ENCODE results near the gene CLCN7. TPM values are rescaled to one million over a fixed set of nuclear protein-coding genes. Genes with fewer than 3 reads are reported as not detected.

CLCN7 gene
- total and polyA plus RNA-seq, 2 of the 13 experiments (the other 11 are each of a cell fraction or from before 2014, with no cell fraction given), result 24.6 to 25.1 TPM

DNA sequence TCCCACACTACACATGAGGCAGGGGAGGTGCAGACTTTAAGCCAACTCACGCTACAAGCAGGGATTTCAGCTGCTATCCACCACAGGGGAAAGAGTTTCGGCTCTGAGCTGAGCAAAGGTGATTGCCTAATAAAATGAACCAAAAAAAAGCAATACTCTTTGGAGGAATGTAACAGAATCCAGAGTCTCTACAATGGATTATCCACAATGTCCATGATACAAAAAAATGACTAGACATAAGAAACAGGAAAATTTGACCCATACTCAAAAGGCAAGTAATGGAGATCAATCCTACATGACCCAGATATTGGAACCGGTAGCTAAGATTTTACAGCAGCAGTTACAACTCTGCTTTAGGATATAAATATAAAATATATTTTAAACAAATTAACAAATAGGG is 39.7 kb upstream of the CLCN7 start (continued):
- TF ChIP-seq ZBTB40 (IDR thresholded peaks at IDR 0.05) (no peak), ZBTB40 (CRISPR knock-in tag; IDR thresholded peaks at IDR 0.05) (no peak), NCOR1 (IDR thresholded peaks at IDR 0.05; ENCODE audit: borderline replicate concordance, low read length) (no peak), ARNT2 (CRISPR knock-in tag; IDR thresholded peaks at IDR 0.05; ENCODE audit: low read depth) (no peak)

DNA sequence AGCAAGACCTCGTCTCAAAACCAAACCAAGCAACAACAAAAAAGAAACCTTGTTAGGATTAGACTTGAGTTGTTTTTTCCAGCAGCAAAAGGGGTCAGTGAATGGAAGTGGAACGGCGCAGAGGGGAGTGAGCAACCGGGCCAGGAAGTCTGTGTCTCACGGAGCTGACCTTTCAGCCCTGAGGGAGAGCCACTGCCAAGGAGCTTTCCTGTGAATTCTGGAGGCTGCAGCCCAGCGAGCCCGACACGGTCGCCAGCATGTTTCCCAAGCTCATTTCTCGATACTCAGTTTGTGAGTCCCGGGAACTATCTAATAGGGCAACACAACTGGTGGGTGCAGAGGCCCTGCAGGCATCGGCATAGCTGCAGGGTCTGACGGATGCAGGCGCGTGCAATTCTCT is 37.9 kb upstream of the CLCN7 start:
- POLR2A ChIA-PET, result no interaction called here
- H3K4me3 ChIP-seq (replicated peaks in 1 of 3; ENCODE audit: insufficient read depth in 1 of 3, low read depth in 2 of 3, low read length in 3 of 3), result no peak overlapping the region
- BruUV-seq (replicated peaks), result no TSS peak
- intact Hi-C loops (cut with micrococcal nuclease; ENCODE audit: unreplicated experiment), result no loop called here
- no peaks in the 10 kb centered on the region for H3K27me3 ChIP-seq (ENCODE audit: control insufficient read depth in 1 of 2, insufficient read depth in 2 of 2, low read length in 2 of 2)
- no peak overlapping the region for H3K9ac ChIP-seq (ENCODE audit: insufficient read depth, low read depth, low read length)
- no peak overlapping the region for H3K27ac ChIP-seq (ENCODE audit: extremely low read length, insufficient read depth, low read length)
- FAIRE-seq (no peak), ATAC-seq (no peak), DNase-seq (ENCODE audit: low spot score) (no peak)
- H3K79me2 ChIP-seq (ENCODE audit: insufficient read depth, low read length), result no peaks in the 10 kb centered on the region
- WGBS (ENCODE audit: low lambda C conversion rate), result 95% methylated on average over 14 of the region's 15 CpGs
- H4K20me1 ChIP-seq (ENCODE audit: insufficient read depth, low read length), result no peaks in the 10 kb centered on the region
- peaks cover 0 to 6% of the 10 kb centered on the region in 2 experiments; a peak in 2 of 5 replicates for H3K36me3 ChIP-seq (replicated peaks in 1 of 2; ENCODE audit: control insufficient read depth in 1 of 2, insufficient read depth in 2 of 2, low read length in 2 of 2)
- H3K9me3 ChIP-seq (ENCODE audit: low read length), result no peaks in the 10 kb centered on the region
- in situ Hi-C loops (cut with HindIII; ENCODE audit: extremely low pct_ligation_motif_present, low pct_unique_long_range_greater_than_20kb), result no loop called here
- no peak overlapping the region for H3K4me2 ChIP-seq (ENCODE audit: low read depth, low read length)
- CTCF ChIA-PET (ENCODE audit: low intra/inter-chr PET ratio, low total read pairs), result no interaction called here
- no peak overlapping the region for H2AFZ ChIP-seq (ENCODE audit: low read length)
- H3K4me1 ChIP-seq (ENCODE audit: insufficient read depth, low read length), result no peaks in the 10 kb centered on the region
- TF ChIP-seq ZNF768 (CRISPR knock-in tag; IDR thresholded peaks at IDR 0.05) (no peak), STAT6 (CRISPR knock-in tag; IDR thresholded peaks at IDR 0.05; ENCODE audit: borderline replicate concordance) (no peak), ZNF44 (CRISPR knock-in tag; IDR thresholded peaks at IDR 0.05) (no peak), ARNTL (CRISPR knock-in tag; IDR thresholded peaks at IDR 0.05) (no peak), ZNF547 (CRISPR knock-in tag; IDR thresholded peaks at IDR 0.05) (no peak), ZNF383 (CRISPR knock-in tag; IDR thresholded peaks at IDR 0.05; ENCODE audit: borderline replicate concordance) (no peak), PREB (CRISPR knock-in tag; IDR thresholded peaks at IDR 0.05) (no peak)
